ENCODE measurements around the gene TMEM220.

DNA sequence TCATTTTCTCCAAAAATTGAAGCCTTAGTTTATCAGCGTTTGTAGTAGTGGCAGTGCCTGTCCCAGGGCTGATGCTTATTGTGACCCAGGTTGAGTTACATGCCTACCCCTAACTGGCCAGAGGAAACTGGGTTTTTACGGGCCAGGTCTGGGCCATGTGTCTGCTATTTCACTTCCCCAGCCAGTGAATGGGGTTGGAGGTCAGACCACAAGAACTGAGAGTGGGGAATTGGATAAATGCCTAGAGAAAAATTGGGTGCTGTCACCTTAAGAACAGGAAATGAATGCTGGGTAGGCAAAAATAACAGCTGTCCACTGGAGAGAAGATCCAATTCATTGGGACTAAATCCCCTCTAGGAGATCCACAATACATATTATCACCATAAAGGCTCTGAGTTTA is 27.2 kb downstream of the TMEM220 start:
- TF ChIP-seq, protein P1, sequence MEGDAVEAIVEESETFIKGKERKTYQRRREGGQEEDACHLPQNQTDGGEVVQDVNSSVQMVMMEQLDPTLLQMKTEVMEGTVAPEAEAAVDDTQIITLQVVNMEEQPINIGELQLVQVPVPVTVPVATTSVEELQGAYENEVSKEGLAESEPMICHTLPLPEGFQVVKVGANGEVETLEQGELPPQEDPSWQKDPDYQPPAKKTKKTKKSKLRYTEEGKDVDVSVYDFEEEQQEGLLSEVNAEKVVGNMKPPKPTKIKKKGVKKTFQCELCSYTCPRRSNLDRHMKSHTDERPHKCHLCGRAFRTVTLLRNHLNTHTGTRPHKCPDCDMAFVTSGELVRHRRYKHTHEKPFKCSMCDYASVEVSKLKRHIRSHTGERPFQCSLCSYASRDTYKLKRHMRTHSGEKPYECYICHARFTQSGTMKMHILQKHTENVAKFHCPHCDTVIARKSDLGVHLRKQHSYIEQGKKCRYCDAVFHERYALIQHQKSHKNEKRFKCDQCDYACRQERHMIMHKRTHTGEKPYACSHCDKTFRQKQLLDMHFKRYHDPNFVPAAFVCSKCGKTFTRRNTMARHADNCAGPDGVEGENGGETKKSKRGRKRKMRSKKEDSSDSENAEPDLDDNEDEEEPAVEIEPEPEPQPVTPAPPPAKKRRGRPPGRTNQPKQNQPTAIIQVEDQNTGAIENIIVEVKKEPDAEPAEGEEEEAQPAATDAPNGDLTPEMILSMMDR (conservative IDR thresholded peaks at IDR 0.05 in 1 of 2, IDR thresholded peaks at IDR 0.05 in 1 of 2; ENCODE audit: extremely low read depth in 1 of 2, insufficient read depth in 1 of 2, low read depth in 1 of 2, low read length in 2 of 2): no peak
- TF ChIP-seq EZH2 (IDR thresholded peaks at IDR 0.05; ENCODE audit: borderline replicate concordance, low read length): no peak
